Measurements from ENCODE around the gene KCNK7.

- TF ChIP-seq SIN3A (IDR thresholded peaks at IDR 0.05; ENCODE audit: borderline replicate concordance, insufficient read depth, low read depth, low read length) (no peak), POLR2AphosphoS5 (IDR thresholded peaks at IDR 0.05; ENCODE audit: low read depth, low read length) (no peak), TCF7L2 (IDR thresholded peaks at IDR 0.05; ENCODE audit: low read depth, low read length) (no peak)
- TF ChIP-seq, protein P1, sequence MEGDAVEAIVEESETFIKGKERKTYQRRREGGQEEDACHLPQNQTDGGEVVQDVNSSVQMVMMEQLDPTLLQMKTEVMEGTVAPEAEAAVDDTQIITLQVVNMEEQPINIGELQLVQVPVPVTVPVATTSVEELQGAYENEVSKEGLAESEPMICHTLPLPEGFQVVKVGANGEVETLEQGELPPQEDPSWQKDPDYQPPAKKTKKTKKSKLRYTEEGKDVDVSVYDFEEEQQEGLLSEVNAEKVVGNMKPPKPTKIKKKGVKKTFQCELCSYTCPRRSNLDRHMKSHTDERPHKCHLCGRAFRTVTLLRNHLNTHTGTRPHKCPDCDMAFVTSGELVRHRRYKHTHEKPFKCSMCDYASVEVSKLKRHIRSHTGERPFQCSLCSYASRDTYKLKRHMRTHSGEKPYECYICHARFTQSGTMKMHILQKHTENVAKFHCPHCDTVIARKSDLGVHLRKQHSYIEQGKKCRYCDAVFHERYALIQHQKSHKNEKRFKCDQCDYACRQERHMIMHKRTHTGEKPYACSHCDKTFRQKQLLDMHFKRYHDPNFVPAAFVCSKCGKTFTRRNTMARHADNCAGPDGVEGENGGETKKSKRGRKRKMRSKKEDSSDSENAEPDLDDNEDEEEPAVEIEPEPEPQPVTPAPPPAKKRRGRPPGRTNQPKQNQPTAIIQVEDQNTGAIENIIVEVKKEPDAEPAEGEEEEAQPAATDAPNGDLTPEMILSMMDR (IDR thresholded peaks at IDR 0.05) = no peak
Observed at GRCh38 chr11:65553301-65554001, 42.1 kb downstream of the KCNK7 start.

All from Panc1 (cell line).